A549 (cell line): ENCODE measurements around the gene PANX2.

Experiments used
- CHD2 ChIP-seq: fragments of 150-350 bp; IDR thresholded peaks from 2 replicates; pipeline ENCODE4 v1.6.1; 2014; ENCODE audit warnings: low read length; ENCODE audit not compliant: partially characterized antibody
- CTCF ChIP-seq: fragments of >200 bp; sonication (Bioruptor Twin); formaldehyde crosslinking; IDR thresholded peaks from 3 replicates; pipeline ENCODE4 v1.5.1; 2016
- KDM1A ChIP-seq: fragments of 200-600 bp; sonication (generic); IDR thresholded peaks from 2 replicates; pipeline ENCODE4 v1.6.1; 2016; ENCODE audit warnings: low read depth, mild to moderate bottlenecking

GRCh38 chr22:50138041-50138440 lies 32.5 kb upstream of the PANX2 start:
- TF ChIP-seq CTCF, result no peak
- TF ChIP-seq KDM1A, result no peak
- TF ChIP-seq CHD2, result no peak
